HepG2 (cell line): ENCODE data around the gene FAM219A. TPM values are rescaled to one million over a fixed set of nuclear protein-coding genes. Genes with fewer than 3 reads are reported as not detected.

Experiments
- ATAC-seq: fragments of 200-7000 bp; cut with Tn5 transposase; 3 replicates; pipeline ENCODE4 v1.9.1; 2020; ENCODE audit warnings: mild to moderate bottlenecking, moderate library complexity
- BruUV-seq: library from RNA; stranded (reverse); fragments of 400-500 nt; replicated peaks from 2 replicates; lab custom pipeline; 2021; lab: Mats Ljungman, UMichigan
- CTCF ChIA-PET: fragments of 300-600 bp; formaldehyde crosslinking; extraction: SDS; loops from one replicate; lab custom pipeline; 2021; ENCODE audit warnings: low total read pairs, inconsistent platforms, low intra/inter-chr PET ratio; lab: Yijun Ruan, JAX
- POLR2A ChIA-PET: fragments of 350-600 bp; sonication (Branson Sonifier 250); formaldehyde crosslinking; loops from one replicate; lab custom pipeline; 2020; ENCODE audit warnings: antibody characterized with exemption, inconsistent platforms; lab: Yijun Ruan, JAX
- DNase-seq: peaks from one replicate; pipeline ENCODE4 v3.0.0-alpha.2; 2015; ENCODE audit warnings: low spot score
- FAIRE-seq: peaks from 3 replicates; lab custom pipeline; 2011; peaks lifted over from hg19 to GRCh38; lab: Jason Lieb, UNC
- H2AFZ ChIP-seq: one replicate; pipeline ENCODE4 v1.6.1; 2011; ENCODE audit warnings: low read length, inconsistent platforms
- H3K27ac ChIP-seq: fragments of 300-600 bp; 3 replicates; pipeline ENCODE4 v1.8.0; 2011; ENCODE audit warnings: mixed run types, mild to moderate bottlenecking, mixed read lengths, low read length, inconsistent platforms; ENCODE audit not compliant: insufficient read depth; ENCODE audit errors: extremely low read length
- H3K27me3 ChIP-seq, 2 experiments: fragments of 200-600 bp in 1 of 2; 2 replicates in 1 of 2; 3 replicates in 1 of 2; pipeline versions ENCODE4 v1.6.0 to v1.8.0; 2011; ENCODE audit warnings: low read length in 2 of 2, mild to moderate bottlenecking in 2 of 2, moderate library complexity in 2 of 2, inconsistent platforms in 1 of 2; ENCODE audit not compliant: insufficient read depth in 2 of 2, control insufficient read depth in 1 of 2
- H3K36me3 ChIP-seq, 2 experiments: fragments of 200-600 bp in 1 of 2; replicated peaks in 1 of 2; 2 replicates in 1 of 2; 3 replicates in 1 of 2; pipeline versions ENCODE4 v1.5.1 to v1.8.0; 2011; ENCODE audit warnings: low read length in 2 of 2, inconsistent platforms in 1 of 2; ENCODE audit not compliant: insufficient read depth in 2 of 2, control insufficient read depth in 1 of 2
- H3K4me1 ChIP-seq: 2 replicates; pipeline ENCODE4 v1.5.1; 2012; ENCODE audit warnings: low read length, inconsistent platforms; ENCODE audit not compliant: insufficient read depth
- H3K4me2 ChIP-seq: 2 replicates; pipeline ENCODE4 v1.6.0; 2011; ENCODE audit warnings: low read depth, low read length, inconsistent platforms
- H3K4me3 ChIP-seq, 3 experiments: fragments of 200-600 bp in 1 of 3; sonication (generic), shearing (Covaris generic) in 1 of 3; replicated peaks in 1 of 3; 2 replicates each; pipeline ENCODE4 v1.5.1; 2011 to 2016; ENCODE audit warnings: low read length in 3 of 3, inconsistent platforms in 2 of 3, low read depth in 2 of 3, mild to moderate bottlenecking in 2 of 3, control low read depth in 1 of 3, mixed read lengths in 1 of 3; ENCODE audit not compliant: insufficient read depth in 1 of 3
- H3K79me2 ChIP-seq: one replicate; pipeline ENCODE4 v1.6.1; 2011; ENCODE audit warnings: low read length, inconsistent platforms; ENCODE audit not compliant: insufficient read depth
- H3K9ac ChIP-seq: 2 replicates; pipeline ENCODE4 v1.6.0; 2011; ENCODE audit warnings: mild to moderate bottlenecking, low read depth, low read length, inconsistent platforms; ENCODE audit not compliant: insufficient read depth
- H3K9me3 ChIP-seq: 2 replicates; pipeline ENCODE4 v1.5.1; 2012; ENCODE audit warnings: mild to moderate bottlenecking, low read length
- H4K20me1 ChIP-seq: 2 replicates; pipeline ENCODE4 v1.6.0; 2011; ENCODE audit warnings: inconsistent platforms, mild to moderate bottlenecking, low read length, moderate library complexity; ENCODE audit not compliant: insufficient read depth
- ATF1 ChIP-seq: IDR thresholded peaks from 2 replicates; pipeline ENCODE4 v1.6.1; 2016; ENCODE audit warnings: mild to moderate bottlenecking, control low read depth
- CHCHD3 ChIP-seq: sonication (generic); formaldehyde crosslinking; IDR thresholded peaks from 2 replicates; pipeline ENCODE4 v1.8.0; 2022; ENCODE audit warnings: mild to moderate bottlenecking, missing genetic modification reagents, moderate library complexity
- GATAD2A ChIP-seq: IDR thresholded peaks from 2 replicates; pipeline ENCODE4 v1.6.1; 2016
- GTF3A ChIP-seq: sonication (generic); formaldehyde crosslinking; conservative IDR thresholded peaks from 2 replicates; pipeline ENCODE4 v1.4.0; 2020; ENCODE audit warnings: mild to moderate bottlenecking, missing genetic modification reagents
- MEIS1 ChIP-seq: sonication (generic); formaldehyde crosslinking; IDR thresholded peaks from 2 replicates; pipeline ENCODE4 v1.9.0; 2021; ENCODE audit warnings: mild to moderate bottlenecking, missing genetic modification reagents, moderate library complexity, borderline replicate concordance
- NAIF1 ChIP-seq: sonication (generic); formaldehyde crosslinking; IDR thresholded peaks from 2 replicates; pipeline ENCODE4 v1.5.0; 2020; ENCODE audit warnings: mild to moderate bottlenecking, missing genetic modification reagents, borderline replicate concordance
- NFIB ChIP-seq: sonication (generic); formaldehyde crosslinking; IDR thresholded peaks from 2 replicates; pipeline ENCODE4 v1.9.0; 2021; ENCODE audit warnings: missing genetic modification reagents, mild to moderate bottlenecking, borderline replicate concordance
- SP5 ChIP-seq: IDR thresholded peaks from 2 replicates; pipeline ENCODE4 v1.6.1; 2016; ENCODE audit warnings: low read depth, borderline replicate concordance
- XBP1 ChIP-seq: sonication (generic); formaldehyde crosslinking; IDR thresholded peaks from 2 replicates; pipeline ENCODE4 v1.5.0; 2020; ENCODE audit warnings: missing genetic modification reagents
- ZNF264 ChIP-seq: sonication (generic); formaldehyde crosslinking; IDR thresholded peaks from 2 replicates; pipeline ENCODE4 v1.4.0; 2020; ENCODE audit warnings: missing genetic modification reagents
- ZNF3 ChIP-seq: IDR thresholded peaks from 2 replicates; pipeline ENCODE4 v1.7.0; 2017; ENCODE audit warnings: inconsistent platforms
- ZNF747 ChIP-seq: sonication (generic); formaldehyde crosslinking; IDR thresholded peaks from 2 replicates; pipeline ENCODE4 v1.8.1; 2023; ENCODE audit warnings: missing genetic modification reagents, mild to moderate bottlenecking, borderline replicate concordance
- ZSCAN9 ChIP-seq: IDR thresholded peaks from 2 replicates; pipeline ENCODE4 v1.6.1; 2016; ENCODE audit warnings: borderline replicate concordance
- WGBS: methylation state at CpG from one replicate; pipeline ENCODE4 v1.1.6; 2017; ENCODE audit warnings: low lambda C conversion rate; 5-methylcytosine and 5-hydroxymethylcytosine counted together
- in situ Hi-C: cut with HindIII; loops from 2 replicates; pipeline ENCODE4 v1.10.0; 2017; ENCODE audit warnings: low pct_unique_long_range_greater_than_20kb; ENCODE audit not compliant: extremely low pct_ligation_motif_present
- intact Hi-C: fragments of 100-400 bp; cut with micrococcal nuclease; formaldehyde crosslinking; loops from one replicate; pipeline ENCODE4 v1.10.0; 2022; ENCODE audit not compliant: unreplicated experiment
- polyA plus RNA-seq, 8 experiments: library from polyadenylated mRNA; depleted of rRNA in 3 of 8; stranded (reverse) in 7 of 8; unstranded in 1 of 8; fragments of >200 nt; fragmentation: Illumina TruSeq in 4 of 8; extraction: Trizol in 4 of 8; gene quantifications; 2 replicates each; pipeline versions ENCODE4 v1.2.1 to v1.2.3, GENCODE V29; 2011 to 2016; ENCODE audit warnings: low read depth in 4 of 8, missing spikeins in 1 of 8, mixed read lengths in 1 of 8; ENCODE audit not compliant: insufficient read depth in 1 of 8
- total RNA-seq, 5 experiments: library from RNA; depleted of rRNA; stranded (reverse); fragments of >200 nt; fragmentation: Illumina TruSeq; extraction: Trizol; gene quantifications; 2 replicates each; pipeline ENCODE4 v1.2.3, GENCODE V29; 2016; ENCODE audit warnings: low read depth in 1 of 5
- TF ChIP-seq, protein P1 (sequence below): sonication (generic); formaldehyde crosslinking; IDR thresholded peaks from 2 replicates; pipeline ENCODE4 v1.4.0; 2020; ENCODE audit warnings: missing genetic modification reagents, borderline replicate concordance

FAM219A gene
- total and polyA plus RNA-seq, 2 of the 13 experiments (the other 11 are each of a cell fraction or from before 2014, with no cell fraction given): 3.9 to 6.4 TPM

DNA sequence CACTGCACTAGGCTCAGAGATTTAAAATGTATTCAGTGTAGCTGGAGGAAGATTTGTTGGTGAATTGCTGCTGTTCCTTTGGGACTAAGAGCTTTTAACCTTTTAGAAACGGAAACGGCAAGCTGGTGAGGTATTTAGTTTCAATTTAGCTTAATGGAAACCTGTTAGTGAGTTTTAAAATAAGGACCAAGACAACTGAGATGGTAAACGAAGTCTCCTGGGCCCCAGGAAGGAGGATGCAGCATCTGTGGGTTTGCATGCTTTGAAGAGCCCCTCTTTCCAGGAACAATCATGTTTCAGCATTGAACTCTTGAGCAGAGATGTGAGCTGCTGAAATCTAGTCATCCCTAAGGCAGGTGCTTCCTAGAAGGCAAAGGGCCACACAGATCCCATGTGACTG, 16.7 kb upstream of the FAM219A start:
- in situ Hi-C loops: no loop called here
- Histone ChIP-seq H3K9me3 (no peaks in the 10 kb centered on the region), H3K79me2 (no peaks in the 10 kb centered on the region), H4K20me1 (no peaks in the 10 kb centered on the region), H2AFZ (no peak overlapping the region), H3K27me3 (peaks cover 0 to 3% of the 10 kb centered on the region in 2 experiments; a peak in 1 of 5 replicates), H3K4me2 (no peak overlapping the region), H3K4me1 (no peaks in the 10 kb centered on the region)
- ChIA-PET CTCF (no interaction called here), POLR2A (no interaction called here)
- FAIRE-seq (no peak), ATAC-seq (no peak)
- BruUV-seq: no TSS peak
- intact Hi-C loops: no loop called here
- 5% methylated on average over 3 of the region's 3 CpGs for WGBS
- TF ChIP-seq NAIF1 (CRISPR knock-in tag) (no peak), GATAD2A (CRISPR knock-in tag) (no peak), CHCHD3 (no peak), XBP1 (CRISPR knock-in tag) (no peak), MEIS1 (CRISPR knock-in tag) (no peak), ATF1 (CRISPR knock-in tag) (no peak), SP5 (CRISPR knock-in tag) (no peak), ZNF3 (CRISPR knock-in tag) (no peak), ZSCAN9 (no peak), ZNF264 (CRISPR knock-in tag) (no peak), GTF3A (CRISPR knock-in tag) (no peak), ZNF747 (CRISPR knock-in tag) (no peak), NFIB (CRISPR knock-in tag) (no peak)
- TF ChIP-seq, protein P1, sequence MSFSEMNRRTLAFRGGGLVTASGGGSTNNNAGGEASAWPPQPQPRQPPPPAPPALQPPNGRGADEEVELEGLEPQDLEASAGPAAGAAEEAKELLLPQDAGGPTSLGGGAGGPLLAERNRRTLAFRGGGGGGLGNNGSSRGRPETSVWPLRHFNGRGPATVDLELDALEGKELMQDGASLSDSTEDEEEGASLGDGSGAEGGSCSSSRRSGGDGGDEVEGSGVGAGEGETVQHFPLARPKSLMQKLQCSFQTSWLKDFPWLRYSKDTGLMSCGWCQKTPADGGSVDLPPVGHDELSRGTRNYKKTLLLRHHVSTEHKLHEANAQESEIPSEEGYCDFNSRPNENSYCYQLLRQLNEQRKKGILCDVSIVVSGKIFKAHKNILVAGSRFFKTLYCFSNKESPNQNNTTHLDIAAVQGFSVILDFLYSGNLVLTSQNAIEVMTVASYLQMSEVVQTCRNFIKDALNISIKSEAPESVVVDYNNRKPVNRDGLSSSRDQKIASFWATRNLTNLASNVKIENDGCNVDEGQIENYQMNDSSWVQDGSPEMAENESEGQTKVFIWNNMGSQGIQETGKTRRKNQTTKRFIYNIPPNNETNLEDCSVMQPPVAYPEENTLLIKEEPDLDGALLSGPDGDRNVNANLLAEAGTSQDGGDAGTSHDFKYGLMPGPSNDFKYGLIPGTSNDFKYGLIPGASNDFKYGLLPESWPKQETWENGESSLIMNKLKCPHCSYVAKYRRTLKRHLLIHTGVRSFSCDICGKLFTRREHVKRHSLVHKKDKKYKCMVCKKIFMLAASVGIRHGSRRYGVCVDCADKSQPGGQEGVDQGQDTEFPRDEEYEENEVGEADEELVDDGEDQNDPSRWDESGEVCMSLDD (CRISPR knock-in tag): no peak
- TF ChIP-seq, all 625 proteins: peak for 0
- DNase-seq: no peak
- Histone ChIP-seq H3K4me3 (no peak overlapping the region), H3K27ac (no peak overlapping the region), H3K9ac (no peak overlapping the region), H3K36me3 (no peaks in the 10 kb centered on the region)
